Measurements from ENCODE around the gene NF2.

DNA sequence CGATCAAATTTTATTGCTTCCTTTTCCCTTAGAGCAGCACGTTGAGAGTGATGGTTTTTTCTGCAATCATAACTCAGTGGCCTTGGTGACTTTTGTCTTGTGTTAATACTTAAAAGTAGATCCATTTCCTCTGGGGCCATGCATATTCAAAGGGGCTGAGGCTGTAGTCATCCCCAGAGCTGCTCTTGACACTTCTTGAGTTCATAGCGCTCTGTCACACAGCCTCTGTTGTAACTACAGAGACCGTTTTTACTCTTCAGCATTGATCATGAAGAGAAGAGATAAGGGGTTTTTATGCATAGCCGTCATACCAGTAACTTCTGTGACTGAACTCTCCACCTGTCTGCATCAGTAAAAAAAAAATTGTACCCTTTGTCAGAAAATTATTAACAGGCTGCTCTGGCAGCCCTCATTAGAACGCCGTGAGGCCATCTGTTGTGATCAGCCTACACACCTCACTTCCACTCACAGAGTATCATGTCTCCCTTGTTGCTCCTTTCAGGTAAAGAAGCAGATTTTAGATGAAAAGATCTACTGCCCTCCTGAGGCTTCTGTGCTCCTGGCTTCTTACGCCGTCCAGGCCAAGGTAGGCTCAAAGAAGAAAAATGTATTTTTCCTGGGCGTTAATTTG, 38.4 kb downstream of the NF2 start:
- TF ChIP-seq, protein P1, sequence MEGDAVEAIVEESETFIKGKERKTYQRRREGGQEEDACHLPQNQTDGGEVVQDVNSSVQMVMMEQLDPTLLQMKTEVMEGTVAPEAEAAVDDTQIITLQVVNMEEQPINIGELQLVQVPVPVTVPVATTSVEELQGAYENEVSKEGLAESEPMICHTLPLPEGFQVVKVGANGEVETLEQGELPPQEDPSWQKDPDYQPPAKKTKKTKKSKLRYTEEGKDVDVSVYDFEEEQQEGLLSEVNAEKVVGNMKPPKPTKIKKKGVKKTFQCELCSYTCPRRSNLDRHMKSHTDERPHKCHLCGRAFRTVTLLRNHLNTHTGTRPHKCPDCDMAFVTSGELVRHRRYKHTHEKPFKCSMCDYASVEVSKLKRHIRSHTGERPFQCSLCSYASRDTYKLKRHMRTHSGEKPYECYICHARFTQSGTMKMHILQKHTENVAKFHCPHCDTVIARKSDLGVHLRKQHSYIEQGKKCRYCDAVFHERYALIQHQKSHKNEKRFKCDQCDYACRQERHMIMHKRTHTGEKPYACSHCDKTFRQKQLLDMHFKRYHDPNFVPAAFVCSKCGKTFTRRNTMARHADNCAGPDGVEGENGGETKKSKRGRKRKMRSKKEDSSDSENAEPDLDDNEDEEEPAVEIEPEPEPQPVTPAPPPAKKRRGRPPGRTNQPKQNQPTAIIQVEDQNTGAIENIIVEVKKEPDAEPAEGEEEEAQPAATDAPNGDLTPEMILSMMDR (IDR thresholded peaks at IDR 0.05; ENCODE audit: insufficient read depth, low read length, poor library complexity, severe bottlenecking): no peak
- TF ChIP-seq EZH2phosphoT487 (conservative IDR thresholded peaks at IDR 0.05; ENCODE audit: low read length): no peak
